Activated CD4-positive, CD25-positive, alpha-beta regulatory T cell (primary cell): ENCODE results near the gene DAPP1.

Source experiments
- DNase-seq, 4 experiments: peaks; one replicate each; lab custom pipeline; 2025; lab: John Stamatoyannopoulos, UW

Gene DAPP1

GRCh38 chr4:99915449-99915848, 98.8 kb downstream of the DAPP1 start:
- no peak for DNase-seq

DNA sequence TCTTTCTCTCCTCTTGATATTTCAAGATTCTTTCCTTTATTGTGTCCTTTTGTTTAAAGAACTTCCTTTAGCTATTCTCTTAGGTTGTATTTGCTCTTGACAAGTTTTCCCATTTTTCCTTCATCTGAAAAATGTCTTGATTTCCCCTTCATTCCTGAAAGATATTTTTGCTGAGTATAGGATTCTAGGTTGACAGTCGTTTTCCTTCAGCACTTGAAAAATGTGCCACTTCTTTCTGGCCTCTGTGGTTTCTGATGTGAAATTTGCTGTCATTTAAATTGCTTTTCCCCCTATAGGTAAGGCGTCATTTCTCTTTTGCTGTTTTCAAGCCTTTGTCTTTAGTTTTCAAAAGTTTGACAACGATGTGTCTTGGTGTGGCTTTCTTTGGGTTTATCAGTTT, 100.9 kb downstream of the DAPP1 start:
- DNase-seq, result no peak

DNA sequence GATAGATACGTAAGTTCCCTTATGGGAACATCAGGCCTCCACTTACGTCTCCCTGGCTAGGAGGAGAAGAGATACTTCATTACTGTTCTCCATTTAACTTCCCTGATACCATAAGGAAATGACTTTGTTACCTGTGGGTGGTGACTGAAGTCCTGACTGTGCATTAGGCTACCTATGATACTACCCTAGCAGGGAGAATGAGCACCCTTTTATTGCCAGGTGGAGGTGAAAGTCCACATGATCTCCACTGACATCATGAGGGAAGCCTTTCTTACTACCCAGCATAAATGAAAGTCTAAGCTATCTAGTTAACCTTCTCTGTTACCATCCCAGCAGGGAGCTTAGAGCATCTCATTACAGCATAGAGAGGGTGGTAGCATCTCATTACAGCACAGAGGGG, 102.0 kb downstream of the DAPP1 start:
- no peak for DNase-seq
